Cardiac fibroblast (primary cell): Measurements from ENCODE around the gene CUL2.
A peak's percentile ranks its signal among the peaks of the same experiment; 100 is the strongest.

ENCODE experiments used
- DNase-seq, 2 donors: peaks; one replicate each; pipeline versions ENCODE4 v3.0.0 to v3.0.0-alpha.2; 2010; ENCODE audit warnings: low read depth in 2 of 2
- H3K4me3 ChIP-seq, 2 donors: replicated peaks in 1 of 2; 1 replicate in 1 of 2; 2 replicates in 1 of 2; pipeline ENCODE4 v1.5.1; 2011; ENCODE audit warnings: low read depth in 2 of 2, low read length in 2 of 2, mild to moderate bottlenecking in 2 of 2, moderate library complexity in 1 of 2
- CTCF ChIP-seq: IDR thresholded peaks from one replicate; pipeline ENCODE4 v1.5.1; 2011; ENCODE audit warnings: low read depth, mild to moderate bottlenecking, low read length, inconsistent platforms

CUL2 gene

DNA sequence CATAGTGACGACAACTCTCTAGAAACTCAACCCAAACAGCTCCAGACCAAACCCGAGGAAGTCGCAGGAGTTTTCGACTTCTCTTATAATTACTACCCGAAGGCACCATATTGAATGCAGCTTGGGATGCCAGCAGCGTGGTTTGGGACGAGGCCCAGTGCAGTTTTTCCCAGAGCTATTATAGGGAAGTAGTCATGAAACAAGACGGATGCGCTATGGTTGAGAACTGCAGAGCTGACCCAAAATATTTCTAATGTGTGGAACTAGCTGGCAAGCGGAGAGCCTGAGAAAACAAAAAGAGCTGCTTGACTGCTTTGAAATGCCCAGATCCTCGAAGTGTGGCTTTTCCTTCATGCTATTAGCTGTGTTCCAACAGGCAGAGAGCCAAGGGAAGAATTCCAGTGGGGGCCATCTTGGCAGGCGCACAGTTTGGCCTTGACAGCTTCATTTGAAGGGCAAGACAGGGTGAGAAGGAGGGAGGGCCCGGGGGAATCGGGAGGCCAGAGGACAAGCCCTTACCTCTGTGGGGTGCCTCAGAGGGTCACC, 122.7 kb downstream of the CUL2 start:
- no peak overlapping the region for H3K4me3 ChIP-seq
- TF ChIP-seq CTCF = no peak
- peak; percentile 39 to 96 for DNase-seq

DNA sequence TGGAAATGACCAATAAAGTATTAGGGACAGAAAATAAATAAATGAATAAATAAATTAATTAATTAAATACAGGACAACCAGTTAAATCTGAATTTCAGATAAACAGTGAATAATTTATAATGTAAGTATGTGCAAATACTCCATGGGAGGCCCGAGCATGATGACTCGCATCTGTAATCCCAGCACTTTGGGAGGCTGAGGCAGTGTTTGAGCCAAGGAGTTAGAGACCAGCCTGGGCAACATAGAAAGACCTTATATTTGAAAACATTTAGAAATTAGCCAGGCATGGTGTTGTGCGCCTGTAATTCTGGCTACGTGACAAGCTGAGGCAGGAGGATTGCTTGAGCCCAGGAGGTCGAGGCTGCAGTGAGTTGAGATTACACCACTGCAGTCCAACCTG, 123.7 kb downstream of the CUL2 start:
- no peak for TF ChIP-seq CTCF
- DNase-seq = peak; percentile 49 to 67
- no peak overlapping the region for H3K4me3 ChIP-seq

- TF ChIP-seq CTCF = no peak
- no peak overlapping the region for H3K4me3 ChIP-seq
- no peak for DNase-seq
These were observed 124.1 kb downstream of the CUL2 start for GRCh38 chr10:34966040-34966439.

DNA sequence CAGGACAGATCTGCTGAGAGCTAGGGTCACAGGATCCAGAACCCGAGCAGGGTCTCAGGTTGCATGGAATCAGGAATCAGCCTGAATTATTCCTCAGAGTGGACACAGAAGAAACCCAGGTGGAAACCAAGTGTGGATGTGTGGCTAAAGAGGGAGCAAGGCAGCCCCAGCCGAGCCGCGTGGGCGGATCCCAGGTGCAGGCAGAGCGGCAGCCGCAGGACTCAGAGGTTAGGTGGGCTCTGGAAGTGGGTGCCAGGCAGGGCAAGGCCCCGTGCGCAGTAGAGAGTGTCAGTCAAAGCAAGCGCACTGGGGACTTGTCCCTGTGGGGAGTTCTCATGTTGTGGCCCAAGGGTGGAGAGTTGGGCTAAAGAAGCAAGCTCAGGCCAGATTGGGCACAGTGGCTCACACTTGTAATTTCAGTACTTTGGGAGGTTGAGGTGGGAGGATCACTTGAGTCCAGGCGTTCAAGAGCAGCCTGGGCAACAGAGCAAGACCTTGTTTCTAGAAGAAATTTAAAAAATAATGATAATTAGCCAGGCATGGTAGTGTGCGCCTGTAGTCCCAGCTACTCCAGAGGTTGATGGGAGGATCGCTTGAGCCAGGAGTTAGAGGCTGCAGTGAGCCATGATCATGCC, 125.9 kb downstream of the CUL2 start:
- no peak overlapping the region for H3K4me3 ChIP-seq
- TF ChIP-seq CTCF = no peak
- no peak for DNase-seq

DNA sequence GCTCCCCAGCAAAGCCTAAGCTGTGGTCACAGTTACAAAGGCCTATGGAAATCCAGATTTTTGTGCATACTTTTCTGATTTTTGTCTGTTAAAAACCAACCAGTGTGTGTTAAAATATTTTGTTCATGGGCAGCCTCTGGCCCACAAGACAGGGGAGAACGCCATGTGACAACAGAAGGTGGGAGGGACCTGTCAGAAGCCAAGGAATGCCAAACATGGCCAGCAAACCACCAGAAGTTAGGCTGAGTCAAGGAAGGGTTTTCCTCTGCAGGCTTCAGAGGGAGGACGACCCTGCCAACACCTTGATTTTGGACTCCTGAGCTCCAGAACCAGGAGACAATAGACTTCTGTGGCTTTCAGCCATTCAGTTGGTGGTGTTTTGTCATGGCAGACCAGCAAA, 127.3 kb downstream of the CUL2 start:
- no peak overlapping the region for H3K4me3 ChIP-seq
- no peak for TF ChIP-seq CTCF
- peak in 1 of 2 donors; percentile 28 for DNase-seq

DNA sequence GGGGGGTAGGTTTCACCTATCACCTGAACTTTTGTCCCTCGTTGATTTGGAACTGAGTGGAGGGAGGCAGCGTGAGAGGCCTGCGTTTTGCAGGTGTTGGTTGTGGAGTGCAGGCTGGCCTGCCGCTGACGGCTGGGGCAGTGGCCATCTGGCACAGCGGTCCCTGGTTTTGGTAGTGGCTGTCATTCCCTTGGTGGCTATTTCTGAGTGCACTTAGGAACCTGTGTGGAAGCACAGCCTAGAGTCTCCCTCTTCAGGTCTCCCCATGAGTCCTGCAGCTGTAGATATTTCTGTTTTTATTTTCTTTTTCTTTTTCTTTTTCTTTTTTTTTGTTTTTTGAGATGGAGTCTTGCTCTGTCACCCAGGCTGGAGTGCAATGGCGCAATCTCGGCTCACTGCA, 129.2 kb downstream of the CUL2 start:
- H3K4me3 ChIP-seq = no peak overlapping the region
- peak; percentile 34 to 53 for DNase-seq
- peak; percentile 21 for TF ChIP-seq CTCF

DNA sequence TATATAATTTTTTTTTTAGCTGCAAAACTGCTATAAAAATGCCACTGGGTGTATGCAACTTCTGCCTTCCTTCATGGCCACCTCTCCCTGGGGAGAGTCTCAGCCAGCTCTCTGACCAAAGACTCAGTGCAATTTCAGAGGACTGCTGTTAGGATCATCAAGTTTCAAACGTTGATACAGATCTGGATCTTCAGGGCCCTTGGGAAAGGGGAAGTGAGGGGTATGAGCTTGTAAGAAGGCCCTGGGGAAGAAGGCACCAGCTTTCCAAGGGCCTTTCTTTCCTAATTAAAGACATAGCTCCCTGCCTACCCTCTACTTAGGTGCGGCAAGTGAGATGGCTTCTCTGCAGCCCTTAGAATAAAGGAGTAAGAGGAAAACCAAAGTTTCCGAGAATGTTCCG, 130.4 kb downstream of the CUL2 start:
- no peak for DNase-seq
- no peak overlapping the region for H3K4me3 ChIP-seq
- no peak for TF ChIP-seq CTCF
